GM10847 (cell line): Measurements from ENCODE around the gene HES4.
A peak's percentile ranks its signal among the peaks of the same experiment; 100 is the strongest.

Experiments
- POLR2A ChIP-seq: IDR thresholded peaks from 2 replicates; pipeline ENCODE4 v1.6.1; 2011; ENCODE audit not compliant: insufficient read length; ENCODE audit errors: extremely low read depth

The HES4 gene

GRCh38 chr1:1023700-1024099, 23.8 kb upstream of the HES4 start:
- TF ChIP-seq POLR2A = no peak

GRCh38 chr1:1022302-1023009, 22.6 kb upstream of the HES4 start:
- TF ChIP-seq POLR2A = no peak

- no peak for TF ChIP-seq POLR2A
Measured at GRCh38 chr1:1021920-1022259, 22.0 kb upstream of the HES4 start.

GRCh38 chr1:1021010-1021919, 21.4 kb upstream of the HES4 start:
- no peak for TF ChIP-seq POLR2A

GRCh38 chr1:1020415-1021009, 20.6 kb upstream of the HES4 start:
- TF ChIP-seq POLR2A = peak; percentile 3

GRCh38 chr1:1020000-1020404, 20.1 kb upstream of the HES4 start, which contains the start of gene AGRN:
AGRN (plus strand) TSS chr1:1020120; CDS start chr1:1020173, 53 bp downstream.
- peak; percentile 27 for TF ChIP-seq POLR2A

- TF ChIP-seq POLR2A = no peak
Measured at GRCh38 chr1:1019122-1019999, 19.5 kb upstream of the HES4 start.

- peak; percentile 32 for TF ChIP-seq POLR2A
Measured at GRCh38 chr1:1014799-1015681, 15.1 kb upstream of the HES4 start.

- TF ChIP-seq POLR2A = no peak
Measured at GRCh38 chr1:1013922-1014648, 14.2 kb upstream of the HES4 start.

- TF ChIP-seq POLR2A = peak; percentile 92
Measured at GRCh38 chr1:1013105-1013921, 13.4 kb upstream of the HES4 start, which contains the start of gene ISG15. ISG15 (plus strand) TSS chr1:1013497; CDS start chr1:1013574, 77 bp downstream.

GRCh38 chr1:1011396-1011949, 11.6 kb upstream of the HES4 start:
- no peak for TF ChIP-seq POLR2A

- no peak for TF ChIP-seq POLR2A
Measured at GRCh38 chr1:1006305-1007159, 6.6 kb upstream of the HES4 start.
